ENCODE measurements around the gene CD177.
"Not testable (repeated sequence)": the region's sequence is repeated elsewhere in the genome, so short reads cannot be mapped to it uniquely, and the experiment has no call there.

DNA sequence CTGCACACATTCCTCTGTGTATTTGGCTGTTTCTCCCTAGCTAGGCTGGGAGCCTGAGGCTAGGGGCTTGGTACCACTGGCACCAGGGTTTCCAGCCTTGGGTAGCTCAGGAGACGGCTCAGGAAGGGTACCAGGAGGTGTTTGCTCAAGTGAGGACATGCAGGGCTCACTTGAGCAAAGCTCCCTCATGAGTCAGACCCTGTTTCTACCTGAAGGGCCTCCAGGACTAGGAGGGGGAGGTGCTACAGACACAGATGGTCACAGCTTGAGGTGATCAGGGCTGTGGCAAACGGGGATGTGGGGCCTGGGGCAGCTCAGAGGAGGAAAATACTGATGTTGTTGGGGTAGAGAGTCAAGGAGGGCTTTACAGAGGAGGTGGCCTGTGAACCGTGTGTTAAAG lies 3.3 kb downstream of the CD177 start:
- TF ChIP-seq, protein P1, sequence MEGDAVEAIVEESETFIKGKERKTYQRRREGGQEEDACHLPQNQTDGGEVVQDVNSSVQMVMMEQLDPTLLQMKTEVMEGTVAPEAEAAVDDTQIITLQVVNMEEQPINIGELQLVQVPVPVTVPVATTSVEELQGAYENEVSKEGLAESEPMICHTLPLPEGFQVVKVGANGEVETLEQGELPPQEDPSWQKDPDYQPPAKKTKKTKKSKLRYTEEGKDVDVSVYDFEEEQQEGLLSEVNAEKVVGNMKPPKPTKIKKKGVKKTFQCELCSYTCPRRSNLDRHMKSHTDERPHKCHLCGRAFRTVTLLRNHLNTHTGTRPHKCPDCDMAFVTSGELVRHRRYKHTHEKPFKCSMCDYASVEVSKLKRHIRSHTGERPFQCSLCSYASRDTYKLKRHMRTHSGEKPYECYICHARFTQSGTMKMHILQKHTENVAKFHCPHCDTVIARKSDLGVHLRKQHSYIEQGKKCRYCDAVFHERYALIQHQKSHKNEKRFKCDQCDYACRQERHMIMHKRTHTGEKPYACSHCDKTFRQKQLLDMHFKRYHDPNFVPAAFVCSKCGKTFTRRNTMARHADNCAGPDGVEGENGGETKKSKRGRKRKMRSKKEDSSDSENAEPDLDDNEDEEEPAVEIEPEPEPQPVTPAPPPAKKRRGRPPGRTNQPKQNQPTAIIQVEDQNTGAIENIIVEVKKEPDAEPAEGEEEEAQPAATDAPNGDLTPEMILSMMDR (IDR thresholded peaks at IDR 0.05), result not testable (repeated sequence)
- TF ChIP-seq CBX2 (IDR thresholded peaks at IDR 0.05; ENCODE audit: borderline replicate concordance, low read depth); EP300 (IDR thresholded peaks at IDR 0.05); SMC3 (IDR thresholded peaks at IDR 0.05); JUNB (IDR thresholded peaks at IDR 0.05); NR3C1 (IDR thresholded peaks at IDR 0.05); ZFP36 (IDR thresholded peaks at IDR 0.05; ENCODE audit: borderline replicate concordance, partially characterized antibody); RFX5 (IDR thresholded peaks at IDR 0.05); CEBPB (IDR thresholded peaks at IDR 0.05); ESRRA (IDR thresholded peaks at IDR 0.05; ENCODE audit: borderline replicate concordance, low read length): not testable (repeated sequence)
- TF ChIP-seq, protein P2, sequence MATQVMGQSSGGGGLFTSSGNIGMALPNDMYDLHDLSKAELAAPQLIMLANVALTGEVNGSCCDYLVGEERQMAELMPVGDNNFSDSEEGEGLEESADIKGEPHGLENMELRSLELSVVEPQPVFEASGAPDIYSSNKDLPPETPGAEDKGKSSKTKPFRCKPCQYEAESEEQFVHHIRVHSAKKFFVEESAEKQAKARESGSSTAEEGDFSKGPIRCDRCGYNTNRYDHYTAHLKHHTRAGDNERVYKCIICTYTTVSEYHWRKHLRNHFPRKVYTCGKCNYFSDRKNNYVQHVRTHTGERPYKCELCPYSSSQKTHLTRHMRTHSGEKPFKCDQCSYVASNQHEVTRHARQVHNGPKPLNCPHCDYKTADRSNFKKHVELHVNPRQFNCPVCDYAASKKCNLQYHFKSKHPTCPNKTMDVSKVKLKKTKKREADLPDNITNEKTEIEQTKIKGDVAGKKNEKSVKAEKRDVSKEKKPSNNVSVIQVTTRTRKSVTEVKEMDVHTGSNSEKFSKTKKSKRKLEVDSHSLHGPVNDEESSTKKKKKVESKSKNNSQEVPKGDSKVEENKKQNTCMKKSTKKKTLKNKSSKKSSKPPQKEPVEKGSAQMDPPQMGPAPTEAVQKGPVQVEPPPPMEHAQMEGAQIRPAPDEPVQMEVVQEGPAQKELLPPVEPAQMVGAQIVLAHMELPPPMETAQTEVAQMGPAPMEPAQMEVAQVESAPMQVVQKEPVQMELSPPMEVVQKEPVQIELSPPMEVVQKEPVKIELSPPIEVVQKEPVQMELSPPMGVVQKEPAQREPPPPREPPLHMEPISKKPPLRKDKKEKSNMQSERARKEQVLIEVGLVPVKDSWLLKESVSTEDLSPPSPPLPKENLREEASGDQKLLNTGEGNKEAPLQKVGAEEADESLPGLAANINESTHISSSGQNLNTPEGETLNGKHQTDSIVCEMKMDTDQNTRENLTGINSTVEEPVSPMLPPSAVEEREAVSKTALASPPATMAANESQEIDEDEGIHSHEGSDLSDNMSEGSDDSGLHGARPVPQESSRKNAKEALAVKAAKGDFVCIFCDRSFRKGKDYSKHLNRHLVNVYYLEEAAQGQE (IDR thresholded peaks at IDR 0.05), result not testable (repeated sequence)
- TF ChIP-seq, protein P3, sequence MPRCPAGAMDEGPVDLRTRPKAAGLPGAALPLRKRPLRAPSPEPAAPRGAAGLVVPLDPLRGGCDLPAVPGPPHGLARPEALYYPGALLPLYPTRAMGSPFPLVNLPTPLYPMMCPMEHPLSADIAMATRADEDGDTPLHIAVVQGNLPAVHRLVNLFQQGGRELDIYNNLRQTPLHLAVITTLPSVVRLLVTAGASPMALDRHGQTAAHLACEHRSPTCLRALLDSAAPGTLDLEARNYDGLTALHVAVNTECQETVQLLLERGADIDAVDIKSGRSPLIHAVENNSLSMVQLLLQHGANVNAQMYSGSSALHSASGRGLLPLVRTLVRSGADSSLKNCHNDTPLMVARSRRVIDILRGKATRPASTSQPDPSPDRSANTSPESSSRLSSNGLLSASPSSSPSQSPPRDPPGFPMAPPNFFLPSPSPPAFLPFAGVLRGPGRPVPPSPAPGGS (IDR thresholded peaks at IDR 0.05), result not testable (repeated sequence)

All from A549 (cell line).